A549 (cell line): ENCODE measurements around the gene TSSK6. TPM values are rescaled to one million over a fixed set of nuclear protein-coding genes. Genes with fewer than 3 reads are reported as not detected.

Experiments used
- ATAC-seq, 2 experiments: fragments of 200-7000 bp in 1 of 2; fragments of >200 bp in 1 of 2; cut with Nextera tagmentation in 1 of 2; cut with Tn5 transposase in 1 of 2; 3 replicates each; pipeline versions ENCODE4 v1.8.0 to v1.9.1; 2018 to 2020; ENCODE audit warnings: mild to moderate bottlenecking in 1 of 2, moderate library complexity in 1 of 2
- CTCF ChIA-PET: fragments of 300-600 bp; sonication (Branson Sonifier 250); formaldehyde crosslinking; extraction: SDS; loops from one replicate; lab custom pipeline; 2021; ENCODE audit warnings: antibody characterized with exemption, inconsistent platforms; lab: Yijun Ruan, JAX
- POLR2A ChIA-PET: fragments of 350-600 bp; formaldehyde crosslinking; extraction: SDS; loops from one replicate; lab custom pipeline; 2021; ENCODE audit warnings: antibody characterized with exemption, inconsistent platforms; lab: Yijun Ruan, JAX
- DNase-seq, 2 experiments: peaks; one replicate each; pipeline versions ENCODE4 v3.0.0 to v3.0.0-alpha.2; 2011 to 2016; ENCODE audit warnings: low read depth in 1 of 2, low spot score in 1 of 2
- FAIRE-seq: peaks from 2 replicates; lab custom pipeline; 2011; peaks lifted over from hg19 to GRCh38; lab: Jason Lieb, UNC
- H3K27ac ChIP-seq, 2 experiments: fragments of >200 bp; sonication (Bioruptor Twin); formaldehyde crosslinking; 3 replicates each; pipeline ENCODE4 v1.5.1; 2016 to 2017
- H3K4me1 ChIP-seq: fragments of >200 bp; sonication (Bioruptor Twin); formaldehyde crosslinking; 3 replicates; pipeline ENCODE4 v1.6.1; 2016
- H3K4me2 ChIP-seq: fragments of >200 bp; sonication (Bioruptor Twin); formaldehyde crosslinking; 3 replicates; pipeline ENCODE4 v1.6.1; 2016
- H3K4me3 ChIP-seq: fragments of >200 bp; sonication (Bioruptor Twin); formaldehyde crosslinking; 3 replicates; pipeline ENCODE4 v1.5.1; 2016
- H3K9me3 ChIP-seq: fragments of >200 bp; sonication (Bioruptor Twin); formaldehyde crosslinking; 3 replicates; pipeline ENCODE4 v1.6.1; 2016
- BHLHE40 ChIP-seq: IDR thresholded peaks from 2 replicates; pipeline ENCODE4 v1.6.1; 2012; ENCODE audit warnings: low read depth, low read length, inconsistent platforms
- CEBPB ChIP-seq, 2 experiments: fragments of >200 bp in 1 of 2; sonication (Bioruptor Twin) in 1 of 2; formaldehyde crosslinking in 1 of 2; IDR thresholded peaks; 2 replicates each; pipeline ENCODE4 v1.6.1; 2012 to 2016
- CHD4 ChIP-seq: fragments of 200-600 bp; sonication (generic); IDR thresholded peaks from 2 replicates; pipeline ENCODE4 v1.6.1; 2016; ENCODE audit warnings: antibody characterized with exemption, mild to moderate bottlenecking, borderline replicate concordance
- FOSL2 ChIP-seq, 2 experiments: fragments of 450-650 bp in 1 of 2; fragments of >200 bp in 1 of 2; sonication (Bioruptor Twin) in 1 of 2; formaldehyde crosslinking; IDR thresholded peaks; 2 replicates each; pipeline versions ENCODE4 v1.5.0 to v1.6.1; 2016 to 2020; ENCODE audit warnings: mild to moderate bottlenecking in 1 of 2, moderate library complexity in 1 of 2
- GATA3 ChIP-seq: IDR thresholded peaks from 2 replicates; pipeline ENCODE4 v1.6.1; 2012; ENCODE audit warnings: borderline replicate concordance
- HDAC2 ChIP-seq: fragments of 200-600 bp; sonication (generic); IDR thresholded peaks from 2 replicates; pipeline ENCODE4 v1.6.1; 2016
- HEYL ChIP-seq: fragments of 250-450 bp; sonication (Bioruptor Pico); IDR thresholded peaks from 2 replicates; pipeline ENCODE4 v1.8.0; 2021; ENCODE audit warnings: mild to moderate bottlenecking, moderate library complexity
- HOXA7 ChIP-seq: fragments of 250-450 bp; sonication (Bioruptor Pico); IDR thresholded peaks from 2 replicates; pipeline ENCODE4 v1.5.0; 2020; ENCODE audit warnings: mild to moderate bottlenecking, moderate library complexity
- JUN ChIP-seq, 2 experiments: fragments of >200 bp; sonication (Bioruptor Twin); formaldehyde crosslinking; IDR thresholded peaks; 2 replicates in 1 of 2; 3 replicates in 1 of 2; pipeline ENCODE4 v1.6.1; 2016 to 2017
- JUNB ChIP-seq: fragments of >200 bp; sonication (Bioruptor Twin); formaldehyde crosslinking; IDR thresholded peaks from 2 replicates; pipeline ENCODE4 v1.6.1; 2016
- KDM5A ChIP-seq: fragments of 200-600 bp; sonication (generic); IDR thresholded peaks from 2 replicates; pipeline ENCODE4 v1.6.1; 2016; ENCODE audit warnings: antibody characterized with exemption, mild to moderate bottlenecking
- MYC ChIP-seq: IDR thresholded peaks from 2 replicates; pipeline ENCODE4 v1.6.1; 2012; ENCODE audit warnings: mild to moderate bottlenecking, inconsistent platforms, low read length, improper control_type of control experiment, borderline replicate concordance
- NPAS2 ChIP-seq: fragments of 250-450 bp; sonication (Bioruptor Pico); IDR thresholded peaks from 2 replicates; pipeline ENCODE4 v1.8.0; 2022; ENCODE audit warnings: mild to moderate bottlenecking, moderate library complexity, borderline replicate concordance
- NR3C1 ChIP-seq: fragments of >200 bp; sonication (Bioruptor Twin); formaldehyde crosslinking; IDR thresholded peaks from 3 replicates; pipeline ENCODE4 v1.6.1; 2017
- PHF8 ChIP-seq: fragments of 200-600 bp; sonication (generic); IDR thresholded peaks from 2 replicates; pipeline ENCODE4 v1.6.1; 2016; ENCODE audit warnings: low read depth, mild to moderate bottlenecking, antibody characterized with exemption, moderate library complexity, borderline replicate concordance
- RARB ChIP-seq: fragments of 250-450 bp; sonication (Bioruptor Pico); IDR thresholded peaks from 2 replicates; pipeline ENCODE4 v1.8.0; 2021; ENCODE audit warnings: mild to moderate bottlenecking, moderate library complexity
- TFCP2L1 ChIP-seq: fragments of 250-450 bp; sonication (Bioruptor Pico); IDR thresholded peaks from 2 replicates; pipeline ENCODE4 v1.5.0; 2021; ENCODE audit warnings: mild to moderate bottlenecking
- TP53 ChIP-seq: fragments of 250-450 bp; sonication (Bioruptor Pico); IDR thresholded peaks from 2 replicates; pipeline ENCODE4 v1.5.0; 2021; ENCODE audit warnings: mild to moderate bottlenecking, moderate library complexity
- ZFP36 ChIP-seq: fragments of 450-650 bp; IDR thresholded peaks from 2 replicates; pipeline ENCODE4 v1.6.1; 2014; ENCODE audit warnings: borderline replicate concordance; ENCODE audit not compliant: partially characterized antibody
- WGBS: methylation state at CpG from one replicate; pipeline ENCODE4 v1.1.6; 2017; ENCODE audit errors: missing lambda C conversion rate; 5-methylcytosine and 5-hydroxymethylcytosine counted together
- polyA plus RNA-seq, 4 experiments: library from polyadenylated mRNA; depleted of rRNA in 3 of 4; stranded (reverse); fragments of >200 nt; fragmentation: RNase III in 1 of 4; extraction: RNeasy Plus Mini Kit Qiagen cat#74134 plus additional on column Dnase treatment in 1 of 4; gene quantifications; 2 replicates in 3 of 4; 3 replicates in 1 of 4; pipeline ENCODE4 v1.2.3, GENCODE V29; 2011 to 2017
- TF ChIP-seq, protein P1 (sequence below): fragments of 200-600 bp; sonication (generic); IDR thresholded peaks from 2 replicates; pipeline ENCODE4 v1.6.1; 2016; ENCODE audit warnings: antibody characterized with exemption, mild to moderate bottlenecking, moderate library complexity
- TF ChIP-seq, protein P2 (sequence below): fragments of 250-450 bp; sonication (Bioruptor Pico); IDR thresholded peaks from 2 replicates; pipeline ENCODE4 v1.5.0; 2021; ENCODE audit warnings: mild to moderate bottlenecking, moderate library complexity, borderline replicate concordance
- TF ChIP-seq, protein P3 (sequence below): fragments of 150-350 bp; IDR thresholded peaks from 2 replicates; pipeline ENCODE4 v1.6.1; 2014; ENCODE audit warnings: low read depth, mild to moderate bottlenecking, low read length

TSSK6 gene
- polyA plus RNA-seq, 2 of the 4 experiments (the other 2 are of a cell fraction), result 1.4 to 1.8 TPM

DNA sequence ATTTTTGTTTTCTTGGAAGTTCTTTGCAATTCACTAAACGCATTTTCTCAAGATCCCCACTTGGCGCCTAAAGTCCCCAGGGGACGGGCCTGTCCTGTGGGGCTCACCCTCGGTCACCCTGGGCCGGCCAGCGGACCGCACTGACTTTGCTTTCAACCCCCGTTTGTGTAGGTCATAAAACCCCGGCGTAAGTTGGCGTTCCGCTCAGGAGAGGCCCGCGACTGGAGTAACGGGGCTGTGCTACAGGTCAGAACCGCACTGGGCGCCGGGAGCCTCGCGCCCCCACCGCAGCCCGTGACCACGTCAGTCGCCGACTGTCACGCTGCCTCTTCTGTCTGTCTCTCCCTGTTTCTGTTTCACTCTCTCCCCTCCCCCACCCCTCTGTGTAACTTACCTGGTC is 13.6 kb downstream of the TSSK6 start:
- Histone ChIP-seq H3K4me3 (no peak overlapping the region), H3K4me2 (no peak overlapping the region), H3K9me3 (no peaks in the 10 kb centered on the region), H3K4me1 (no peaks in the 10 kb centered on the region)
- no peak for DNase-seq
- ATAC-seq, result no peak
- 95% methylated on average over 26 of the region's 26 CpGs for WGBS
- TF ChIP-seq HEYL (CRISPR knock-in tag), result no peak
- no peak for TF ChIP-seq RARB (CRISPR knock-in tag)
- no peak for TF ChIP-seq GATA3
- no peak for TF ChIP-seq MYC
- TF ChIP-seq, protein P1, sequence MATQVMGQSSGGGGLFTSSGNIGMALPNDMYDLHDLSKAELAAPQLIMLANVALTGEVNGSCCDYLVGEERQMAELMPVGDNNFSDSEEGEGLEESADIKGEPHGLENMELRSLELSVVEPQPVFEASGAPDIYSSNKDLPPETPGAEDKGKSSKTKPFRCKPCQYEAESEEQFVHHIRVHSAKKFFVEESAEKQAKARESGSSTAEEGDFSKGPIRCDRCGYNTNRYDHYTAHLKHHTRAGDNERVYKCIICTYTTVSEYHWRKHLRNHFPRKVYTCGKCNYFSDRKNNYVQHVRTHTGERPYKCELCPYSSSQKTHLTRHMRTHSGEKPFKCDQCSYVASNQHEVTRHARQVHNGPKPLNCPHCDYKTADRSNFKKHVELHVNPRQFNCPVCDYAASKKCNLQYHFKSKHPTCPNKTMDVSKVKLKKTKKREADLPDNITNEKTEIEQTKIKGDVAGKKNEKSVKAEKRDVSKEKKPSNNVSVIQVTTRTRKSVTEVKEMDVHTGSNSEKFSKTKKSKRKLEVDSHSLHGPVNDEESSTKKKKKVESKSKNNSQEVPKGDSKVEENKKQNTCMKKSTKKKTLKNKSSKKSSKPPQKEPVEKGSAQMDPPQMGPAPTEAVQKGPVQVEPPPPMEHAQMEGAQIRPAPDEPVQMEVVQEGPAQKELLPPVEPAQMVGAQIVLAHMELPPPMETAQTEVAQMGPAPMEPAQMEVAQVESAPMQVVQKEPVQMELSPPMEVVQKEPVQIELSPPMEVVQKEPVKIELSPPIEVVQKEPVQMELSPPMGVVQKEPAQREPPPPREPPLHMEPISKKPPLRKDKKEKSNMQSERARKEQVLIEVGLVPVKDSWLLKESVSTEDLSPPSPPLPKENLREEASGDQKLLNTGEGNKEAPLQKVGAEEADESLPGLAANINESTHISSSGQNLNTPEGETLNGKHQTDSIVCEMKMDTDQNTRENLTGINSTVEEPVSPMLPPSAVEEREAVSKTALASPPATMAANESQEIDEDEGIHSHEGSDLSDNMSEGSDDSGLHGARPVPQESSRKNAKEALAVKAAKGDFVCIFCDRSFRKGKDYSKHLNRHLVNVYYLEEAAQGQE, result no peak
- TF ChIP-seq, protein P2, sequence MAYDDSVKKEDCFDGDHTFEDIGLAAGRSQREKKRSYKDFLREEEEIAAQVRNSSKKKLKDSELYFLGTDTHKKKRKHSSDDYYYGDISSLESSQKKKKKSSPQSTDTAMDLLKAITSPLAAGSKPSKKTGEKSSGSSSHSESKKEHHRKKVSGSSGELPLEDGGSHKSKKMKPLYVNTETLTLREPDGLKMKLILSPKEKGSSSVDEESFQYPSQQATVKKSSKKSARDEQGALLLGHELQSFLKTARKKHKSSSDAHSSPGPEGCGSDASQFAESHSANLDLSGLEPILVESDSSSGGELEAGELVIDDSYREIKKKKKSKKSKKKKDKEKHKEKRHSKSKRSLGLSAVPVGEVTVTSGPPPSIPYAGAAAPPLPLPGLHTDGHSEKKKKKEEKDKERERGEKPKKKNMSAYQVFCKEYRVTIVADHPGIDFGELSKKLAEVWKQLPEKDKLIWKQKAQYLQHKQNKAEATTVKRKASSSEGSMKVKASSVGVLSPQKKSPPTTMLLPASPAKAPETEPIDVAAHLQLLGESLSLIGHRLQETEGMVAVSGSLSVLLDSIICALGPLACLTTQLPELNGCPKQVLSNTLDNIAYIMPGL, result no peak
- no peak for TF ChIP-seq HOXA7 (CRISPR knock-in tag)
- TF ChIP-seq, all 56 proteins: peak for 0
- no peak for FAIRE-seq
- ChIA-PET POLR2A (no interaction called here), CTCF (interaction anchor here (0.8 to 1.0 kb wide), 2 partner anchors 14 to 137 kb away, joined by 3 read pairs; partner anchors contain the start of gene TSSK6)
- no peak overlapping the region for H3K27ac ChIP-seq

DNA sequence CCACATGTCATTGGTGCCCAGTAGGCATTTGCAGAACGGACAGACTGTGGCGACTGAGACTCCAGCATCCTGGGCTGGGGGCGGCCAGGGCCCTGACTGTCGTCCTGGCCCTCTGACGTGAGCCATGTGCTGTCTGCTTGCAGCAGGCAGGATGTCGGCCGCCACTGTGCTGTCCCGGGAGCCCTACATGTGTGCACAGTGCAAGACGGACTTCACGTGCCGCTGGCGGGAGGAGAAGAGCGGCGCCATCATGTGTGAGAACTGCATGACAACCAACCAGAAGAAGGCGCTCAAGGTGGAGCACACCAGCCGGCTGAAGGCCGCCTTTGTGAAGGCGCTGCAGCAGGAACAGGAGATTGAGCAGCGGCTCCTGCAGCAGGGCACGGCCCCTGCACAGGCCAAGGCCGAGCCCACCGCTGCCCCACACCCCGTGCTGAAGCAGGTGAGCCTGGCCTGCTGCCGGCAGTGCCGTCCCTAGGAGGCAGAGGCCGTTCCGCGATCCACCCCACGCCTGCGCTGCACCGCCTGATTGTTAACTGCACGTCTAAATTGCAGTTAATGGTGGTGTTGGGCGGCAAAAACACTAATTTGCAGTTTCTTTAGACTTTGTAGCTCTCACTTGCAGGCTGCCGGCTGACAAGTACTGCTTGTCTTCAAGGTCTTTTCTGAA is 14.2 kb downstream of the TSSK6 start:
- ChIA-PET POLR2A (no interaction called here), CTCF (interaction anchor here (0.8 to 1.0 kb wide), 2 partner anchors 14 to 136 kb away, joined by 3 read pairs; partner anchors contain the start of gene TSSK6)
- Histone ChIP-seq H3K4me3 (no peak overlapping the region), H3K9me3 (no peaks in the 10 kb centered on the region), H3K4me1 (no peaks in the 10 kb centered on the region), H3K4me2 (no peak overlapping the region), H3K27ac (no peak overlapping the region)
- WGBS, result 95% methylated on average over 18 of the region's 34 CpGs
- DNase-seq (no peak), ATAC-seq (no peak), FAIRE-seq (no peak)
- TF ChIP-seq BHLHE40, result no peak
- TF ChIP-seq TFCP2L1, result no peak
- TF ChIP-seq FOSL2 (IDR thresholded peaks at IDR 0.05), result no peak
- no peak for TF ChIP-seq FOSL2 (CRISPR knock-in tag; IDR thresholded peaks at IDR 0.05)
- TF ChIP-seq JUN (IDR thresholded peaks at IDR 0.05), result no peak
- no peak for TF ChIP-seq KDM5A
- no peak for TF ChIP-seq PHF8
- TF ChIP-seq, protein P3, sequence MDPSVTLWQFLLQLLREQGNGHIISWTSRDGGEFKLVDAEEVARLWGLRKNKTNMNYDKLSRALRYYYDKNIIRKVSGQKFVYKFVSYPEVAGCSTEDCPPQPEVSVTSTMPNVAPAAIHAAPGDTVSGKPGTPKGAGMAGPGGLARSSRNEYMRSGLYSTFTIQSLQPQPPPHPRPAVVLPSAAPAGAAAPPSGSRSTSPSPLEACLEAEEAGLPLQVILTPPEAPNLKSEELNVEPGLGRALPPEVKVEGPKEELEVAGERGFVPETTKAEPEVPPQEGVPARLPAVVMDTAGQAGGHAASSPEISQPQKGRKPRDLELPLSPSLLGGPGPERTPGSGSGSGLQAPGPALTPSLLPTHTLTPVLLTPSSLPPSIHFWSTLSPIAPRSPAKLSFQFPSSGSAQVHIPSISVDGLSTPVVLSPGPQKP, result no peak
- TF ChIP-seq RARB (CRISPR knock-in tag), result no peak
- no peak for TF ChIP-seq NR3C1
- TF ChIP-seq ZFP36, result no peak
- TF ChIP-seq TP53, result no peak
- no peak for TF ChIP-seq JUNB
- no peak for TF ChIP-seq HDAC2
- TF ChIP-seq CEBPB (IDR thresholded peaks at IDR 0.05), result no peak
- TF ChIP-seq, protein P2, result no peak
- TF ChIP-seq, protein P1, result no peak
- no peak for TF ChIP-seq NPAS2 (CRISPR knock-in tag)
- no peak for TF ChIP-seq CHD4
